DMS53 treated with DMSO at 0.1 percent for 48 hours (cell line): Measurements from ENCODE around the gene TSN.
"Not testable (repeated sequence)": the region's sequence is repeated elsewhere in the genome, so short reads cannot be mapped to it uniquely, and the experiment has no call there.

ENCODE experiments used
- DNase-seq: peaks from one replicate; lab custom pipeline; 2025; ENCODE audit not compliant: unreplicated experiment; lab: John Stamatoyannopoulos, UW

TSN gene

DNA sequence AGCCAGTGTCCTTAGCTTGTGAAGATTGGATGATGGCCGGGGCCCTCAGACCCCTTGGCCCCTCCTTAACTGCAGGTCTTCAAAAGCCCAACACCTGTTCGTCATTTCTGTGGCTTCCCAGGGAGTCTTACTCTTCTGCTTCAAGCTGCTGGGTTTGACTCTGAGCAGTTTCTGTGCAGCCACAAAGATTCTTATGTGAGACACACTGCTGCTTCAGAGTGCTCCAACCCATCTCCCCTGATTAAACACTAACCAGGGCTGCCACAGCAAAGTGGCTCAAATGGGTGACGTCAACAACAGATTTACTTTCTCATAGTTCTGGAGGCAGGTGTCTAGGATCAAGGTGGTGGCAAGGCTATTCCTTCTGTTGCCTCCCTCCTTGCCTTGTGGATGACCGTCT lies 40.8 kb downstream of the TSN start:
- DNase-seq: no peak

DNA sequence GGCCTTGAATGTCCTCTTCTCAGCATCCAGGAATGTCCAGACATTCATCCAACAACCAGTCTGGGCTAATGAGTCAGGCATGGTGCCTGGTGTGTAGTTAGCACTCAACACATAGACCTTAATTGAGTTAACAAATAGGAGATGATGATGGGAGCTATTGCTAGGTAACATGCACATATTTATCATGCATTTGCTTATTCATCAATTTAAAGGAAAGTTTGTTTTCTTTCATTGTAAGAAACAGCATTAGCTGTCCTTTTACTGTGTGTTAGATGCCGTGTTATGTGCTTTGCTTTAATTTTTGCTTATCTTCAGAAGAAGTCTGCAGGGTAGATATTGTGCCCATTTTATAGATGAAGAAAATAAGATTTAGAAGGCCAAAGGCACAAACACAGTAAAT lies 43.2 kb downstream of the TSN start:
- no peak for DNase-seq

DNA sequence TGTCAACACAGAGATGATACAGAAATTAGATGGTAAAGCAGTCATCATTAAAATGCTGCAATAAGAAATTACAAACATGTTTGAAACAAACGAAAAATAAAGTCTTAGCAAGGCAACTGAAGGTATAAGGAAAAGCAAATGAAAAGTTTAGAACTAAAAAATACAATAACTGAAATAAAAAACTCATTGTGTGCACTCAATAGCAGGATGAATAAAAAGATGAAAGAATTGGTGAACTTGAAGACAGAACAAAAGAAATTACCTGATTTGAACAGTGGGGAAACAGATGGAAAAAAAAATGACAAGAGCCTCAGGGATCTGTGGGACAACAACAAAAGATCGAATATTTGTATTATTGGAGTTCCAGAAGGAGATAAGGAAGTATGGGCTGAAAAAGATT lies 46.5 kb downstream of the TSN start:
- DNase-seq: no peak

DNA sequence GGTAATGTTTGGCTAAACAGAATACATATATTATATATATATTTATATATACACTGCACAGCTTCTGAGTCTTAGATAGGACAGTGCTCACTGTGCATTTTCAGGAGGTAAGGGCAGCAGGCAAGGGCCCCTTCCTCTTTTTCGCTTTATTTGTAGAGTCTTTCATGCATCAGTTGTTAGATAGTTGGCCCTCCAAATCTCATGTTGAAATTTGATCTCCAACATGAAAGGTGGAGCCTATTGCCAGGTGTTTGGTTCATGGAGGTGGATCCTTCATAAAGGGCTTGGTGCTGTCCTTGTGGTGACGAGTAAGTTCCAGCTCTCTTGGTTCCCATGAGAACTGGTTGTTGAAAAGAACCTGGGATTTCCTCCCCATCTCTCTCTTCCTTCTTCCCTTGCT lies 48.1 kb downstream of the TSN start:
- peak; percentile 80 for DNase-seq

GRCh38 chr2:121804340-121804739 lies 48.9 kb downstream of the TSN start:
- peak; percentile 82 for DNase-seq

- no peak for DNase-seq
Observed at GRCh38 chr2:121804997-121805765, 49.7 kb downstream of the TSN start.

DNA sequence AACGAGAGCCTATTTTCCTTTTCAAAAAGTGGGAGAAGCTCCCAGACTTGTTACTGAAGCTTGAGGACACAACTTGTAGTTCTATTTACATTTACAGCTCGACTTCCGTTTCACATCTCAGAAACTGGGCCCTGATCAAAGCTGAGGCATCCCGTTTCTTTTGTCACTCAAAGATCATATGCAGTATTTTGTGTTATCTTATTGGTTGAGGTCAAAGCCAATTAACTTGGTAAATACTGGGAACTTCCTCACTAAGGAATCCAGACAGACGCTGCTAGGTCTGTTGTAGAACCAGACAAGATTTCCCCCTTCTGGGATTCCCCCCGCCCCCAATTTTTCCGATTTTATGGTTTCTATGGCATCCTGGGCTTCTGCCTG lies 50.3 kb downstream of the TSN start:
- DNase-seq: no peak

DNA sequence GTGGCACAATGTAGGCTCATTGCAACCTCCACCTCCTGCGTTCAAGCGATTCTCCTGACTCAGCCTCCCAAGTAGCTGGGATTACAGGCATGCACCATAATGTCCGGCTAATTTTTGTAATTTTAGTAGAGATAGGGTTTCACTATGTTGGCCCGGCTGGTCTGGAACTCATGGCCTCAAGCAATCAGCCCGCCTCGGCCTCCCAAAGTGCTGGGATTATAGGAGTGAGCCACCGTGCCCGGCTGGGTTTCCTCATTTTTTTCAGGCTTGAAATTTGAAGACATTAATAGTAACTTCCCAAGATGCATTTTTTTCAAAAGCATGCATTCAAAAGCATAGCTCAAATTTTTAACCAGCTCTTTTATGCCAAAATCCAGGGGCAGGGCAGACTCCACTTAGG lies 52.3 kb downstream of the TSN start:
- DNase-seq: not testable (repeated sequence)

GRCh38 chr2:121809607-121810006 lies 54.2 kb downstream of the TSN start:
- peak; percentile 18 for DNase-seq

DNA sequence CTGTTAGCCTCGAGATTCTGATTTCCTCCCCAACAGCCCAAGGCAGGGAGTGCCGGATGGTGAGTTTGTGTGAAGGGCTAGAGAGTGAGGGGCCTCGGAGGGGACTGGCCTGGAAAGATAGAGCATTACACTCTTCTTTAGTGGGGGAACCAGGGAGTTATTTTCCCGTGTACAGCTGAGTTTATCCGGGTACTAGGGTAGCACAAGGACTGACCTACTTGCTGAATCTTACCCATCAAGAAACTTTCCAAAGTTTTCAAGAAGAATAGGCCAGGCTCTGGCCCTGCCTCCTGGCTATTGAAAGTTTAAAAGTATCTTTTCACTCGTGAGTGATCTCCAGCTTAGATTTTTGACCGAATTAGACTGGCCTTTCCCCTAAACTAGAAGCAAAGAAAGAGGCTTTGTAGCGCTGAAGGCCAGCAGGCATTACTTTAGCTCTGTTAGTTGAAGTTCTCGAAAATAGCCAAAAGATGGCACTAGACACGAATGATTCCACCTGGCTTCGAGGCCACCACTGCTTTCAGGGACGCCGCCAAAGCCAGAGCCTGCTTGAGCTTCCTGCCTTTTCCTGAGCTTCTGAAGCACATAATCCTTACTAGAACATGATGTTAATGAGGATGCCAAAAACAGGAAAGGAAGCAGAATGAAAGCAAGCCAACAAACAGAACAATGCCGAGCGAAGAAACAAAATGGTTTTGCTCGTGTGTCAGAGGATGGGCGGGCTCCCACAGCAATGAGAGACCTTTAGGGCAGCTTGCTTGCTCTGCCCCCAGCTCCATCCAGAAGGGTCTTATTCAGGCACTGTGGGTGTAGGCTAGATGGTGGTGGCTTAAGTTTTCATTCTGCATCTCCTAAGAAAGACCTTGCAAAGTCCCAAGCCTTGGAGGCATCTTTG lies 55.8 kb downstream of the TSN start:
- DNase-seq: peak; percentile 83

DNA sequence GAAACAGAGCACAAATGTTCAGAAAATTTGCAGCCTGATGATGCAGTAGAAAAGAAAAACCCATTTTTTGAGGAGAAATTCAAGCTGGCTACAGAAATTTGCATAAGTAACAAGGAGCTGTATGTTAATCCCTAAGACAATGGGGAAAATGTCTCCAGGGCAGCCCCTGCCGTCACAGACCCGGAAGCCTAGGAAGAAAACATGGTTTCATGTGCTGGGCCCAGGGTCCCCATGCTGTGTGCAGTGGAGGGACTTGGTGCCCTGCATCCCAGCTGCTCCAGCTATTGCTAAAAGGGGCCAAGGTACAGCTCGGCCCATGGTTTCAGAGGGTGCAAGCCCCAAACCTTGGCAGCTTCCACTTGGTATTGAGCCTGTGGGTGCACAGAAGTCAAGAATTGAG lies 57.6 kb downstream of the TSN start:
- not testable (repeated sequence) for DNase-seq

DNA sequence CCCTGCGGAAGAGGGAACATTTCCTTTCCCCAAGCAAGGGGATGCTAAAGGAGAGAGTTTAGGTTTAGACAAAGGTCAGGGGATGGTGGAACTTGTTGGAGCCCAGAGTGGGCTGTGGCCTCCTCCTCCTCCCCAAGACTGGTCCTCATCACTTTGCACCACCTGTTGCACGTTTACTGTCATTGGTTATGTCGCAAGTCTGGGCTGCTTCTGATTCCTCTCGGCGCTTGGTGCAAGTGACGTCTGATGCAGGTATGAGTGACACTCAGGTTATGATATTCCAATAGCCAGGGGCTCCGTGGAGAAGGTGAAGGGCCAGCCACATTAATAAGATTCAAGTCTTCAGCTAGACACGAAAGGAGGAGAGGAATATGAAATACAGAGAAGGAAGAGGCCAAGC lies 59.8 kb downstream of the TSN start:
- DNase-seq: no peak

GRCh38 chr2:121816797-121817196 lies 61.3 kb downstream of the TSN start:
- DNase-seq: no peak

DNA sequence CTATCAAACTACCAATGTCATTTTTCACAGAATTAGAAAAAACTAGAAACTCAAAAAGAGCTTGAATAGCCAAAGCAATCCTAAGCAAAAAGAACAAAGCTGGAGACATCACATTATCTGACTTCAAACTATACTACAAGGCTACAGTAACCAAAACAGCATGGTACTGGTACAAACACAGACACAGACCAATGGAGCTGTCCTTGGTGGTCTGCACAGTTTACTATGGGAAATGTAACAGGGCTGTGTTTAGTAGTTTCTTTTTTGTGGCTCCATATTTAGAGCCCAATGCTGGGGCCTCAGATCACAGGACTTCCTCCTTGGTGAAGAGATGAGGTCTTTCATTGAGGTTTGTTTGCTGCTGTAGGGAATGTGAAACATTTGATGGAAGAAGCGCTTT lies 61.9 kb downstream of the TSN start:
- DNase-seq: not testable (repeated sequence)
